Sigmoid colon (tissue), 7 donors: ENCODE measurements around the gene CITED2. TPM values are rescaled to one million over a fixed set of nuclear protein-coding genes. Genes with fewer than 3 reads are reported as not detected.
"Not testable (repeated sequence)": the region's sequence is repeated elsewhere in the genome, so short reads cannot be mapped to it uniquely, and the experiment has no call there.

Source experiments
- DNase-seq: peaks from one replicate; pipeline ENCODE4 v3.0.0-alpha.2; 2019
- H3K27ac ChIP-seq, 4 donors: fragments of 200-600 bp; sonication (generic); one replicate each; pipeline ENCODE4 v1.5.1; 2016 to 2019; ENCODE audit warnings: mild to moderate bottlenecking in 1 of 4
- H3K27me3 ChIP-seq, 3 donors: fragments of 200-600 bp; sonication (generic); one replicate each; pipeline ENCODE4 v1.5.1; 2019; ENCODE audit warnings: mild to moderate bottlenecking in 1 of 3
- H3K36me3 ChIP-seq, 4 donors: fragments of 200-600 bp; sonication (generic); one replicate each; pipeline ENCODE4 v1.5.1; 2016 to 2019
- H3K4me1 ChIP-seq, 4 donors: fragments of 200-600 bp; sonication (generic); one replicate each; pipeline ENCODE4 v1.5.1; 2017 to 2019
- H3K4me3 ChIP-seq, 4 donors: fragments of 200-600 bp; sonication (generic); one replicate each; pipeline ENCODE4 v1.5.1; 2017 to 2019; ENCODE audit warnings: mild to moderate bottlenecking in 2 of 4, moderate library complexity in 1 of 4
- H3K9me3 ChIP-seq, 4 donors: fragments of 200-600 bp in 3 of 4; sonication (generic) in 3 of 4; one replicate each; pipeline versions ENCODE4 v1.5.1 to v1.6.1; 2013 to 2019
- CTCF ChIP-seq, 4 experiments: fragments of 450-650 bp in 3 of 4; fragments of 200-600 bp in 1 of 4; IDR thresholded peaks; one replicate each; pipeline ENCODE4 v1.5.1; 2016 to 2019; ENCODE audit warnings: antibody characterized with exemption in 4 of 4, mild to moderate bottlenecking in 3 of 4, moderate library complexity in 2 of 4
- EP300 ChIP-seq, 4 donors: sonication (generic); formaldehyde crosslinking; IDR thresholded peaks; one replicate each; pipeline ENCODE4 v1.6.1; 2017; ENCODE audit warnings: antibody characterized with exemption in 4 of 4
- POLR2A ChIP-seq, 2 donors: fragments of 450-650 bp; IDR thresholded peaks; one replicate each; pipeline ENCODE4 v1.6.1; 2016; ENCODE audit warnings: antibody characterized with exemption in 2 of 2, mild to moderate bottlenecking in 2 of 2, moderate library complexity in 2 of 2
- POLR2AphosphoS5 ChIP-seq, 4 donors: sonication (generic); formaldehyde crosslinking; IDR thresholded peaks; one replicate each; pipeline ENCODE4 v1.6.1; 2017; ENCODE audit warnings: antibody characterized with exemption in 4 of 4
- WGBS, 2 donors: extraction: QIAGEN DNeasy Blood & Tissue Kit; methylation state at CpG; one replicate each; pipeline ENCODE4 v1.1.7; 2013; 5-methylcytosine and 5-hydroxymethylcytosine counted together
- intact Hi-C: fragments of 100-400 bp; cut with DNase I; formaldehyde crosslinking; loops from one replicate; pipeline ENCODE4 v1.15.1; 2023
- polyA plus RNA-seq, 3 donors: library from polyadenylated mRNA; stranded (reverse); fragments of 200-250 nt; gene quantifications; one replicate each; pipeline ENCODE4 v1.2.3, GENCODE V29; 2013
- total RNA-seq, 4 donors: library from RNA; depleted of rRNA; stranded (reverse); fragments of >200 nt; gene quantifications; one replicate each; pipeline ENCODE4 v1.1.0, GENCODE V29; 2016
- donor health status: healthy with polysubstance abuse.
- donor health status: Bipolar disorder and iron deficiency.
- donor health status: healthy.

CITED2 gene
- total and polyA plus RNA-seq, 7 donors, result 26.4 to 182 (median 71.7) TPM

- 79 to 88% methylated on average over 2 of the region's 2 CpGs for WGBS, 2 donors
- no peak overlapping the region for H3K4me3 ChIP-seq
- DNase-seq, result no peak
- H3K27me3 ChIP-seq, result no peaks in the 10 kb centered on the region
- no peaks in the 10 kb centered on the region for H3K36me3 ChIP-seq
- H3K27ac ChIP-seq, result no peak overlapping the region
- no peaks in the 10 kb centered on the region for H3K4me1 ChIP-seq
- intact Hi-C loops, result no loop called here
- no peaks in the 10 kb centered on the region for H3K9me3 ChIP-seq
- TF ChIP-seq EP300 (IDR thresholded peaks at IDR 0.05) (no peak), CTCF (IDR thresholded peaks at IDR 0.05) (no peak), POLR2AphosphoS5 (IDR thresholded peaks at IDR 0.05) (no peak)
Observed at GRCh38 chr6:139416146-139416545, 41.7 kb upstream of the CITED2 start.

GRCh38 chr6:139415365-139415764, 40.9 kb upstream of the CITED2 start:
- Histone ChIP-seq H3K9me3 (no peaks in the 10 kb centered on the region), H3K27me3 (no peaks in the 10 kb centered on the region), H3K27ac (no peak overlapping the region), H3K4me3 (no peak overlapping the region), H3K36me3 (no peaks in the 10 kb centered on the region), H3K4me1 (no peaks in the 10 kb centered on the region)
- WGBS, 2 donors, result 46 to 75% methylated on average over 3 of the region's 3 CpGs
- intact Hi-C loops, result no loop called here
- no peak for DNase-seq
- TF ChIP-seq CTCF (IDR thresholded peaks at IDR 0.05), result no peak
- TF ChIP-seq POLR2AphosphoS5 (IDR thresholded peaks at IDR 0.05), result no peak
- TF ChIP-seq POLR2A (IDR thresholded peaks at IDR 0.05), result no peak
- TF ChIP-seq EP300 (IDR thresholded peaks at IDR 0.05), result no peak

- intact Hi-C loops, H3K27me3 ChIP-seq: not testable (repeated sequence)
- 95 to 98% methylated on average over 1 of the region's 1 CpG for WGBS, 2 donors
Observed at GRCh38 chr6:139412103-139412502, 37.7 kb upstream of the CITED2 start.

GRCh38 chr6:139409026-139409425, 34.6 kb upstream of the CITED2 start:
- H3K4me3 ChIP-seq, result no peak overlapping the region
- 88 to 92% methylated on average over 4 of the region's 4 CpGs for WGBS, 2 donors

More at GRCh38 chr6:139412103-139412502, 37.7 kb upstream of the CITED2 start:
- H3K9me3 ChIP-seq, DNase-seq, H3K36me3 ChIP-seq, H3K4me3 ChIP-seq, H3K27ac ChIP-seq: not testable (repeated sequence)
- H3K4me1 ChIP-seq, result peaks cover 0 to 20% (median 13%) of the 10 kb centered on the region in 4 donors

GRCh38 chr6:139407718-139408222, 33.3 kb upstream of the CITED2 start:
- Histone ChIP-seq H3K9me3 (no peaks in the 10 kb centered on the region), H3K4me3 (no peak overlapping the region), H3K36me3 (no peaks in the 10 kb centered on the region), H3K27me3 (no peaks in the 10 kb centered on the region), H3K4me1 (peaks cover 0 to 20% (median 13%) of the 10 kb centered on the region in 4 donors), H3K27ac (peak overlapping the region in 3 of 4 donors; percentile 1 to 45 (median 26))
- TF ChIP-seq EP300 (IDR thresholded peaks at IDR 0.05), result no peak
- TF ChIP-seq POLR2A (IDR thresholded peaks at IDR 0.05), result no peak
- TF ChIP-seq CTCF (IDR thresholded peaks at IDR 0.05), result no peak
- no peak for TF ChIP-seq POLR2AphosphoS5 (IDR thresholded peaks at IDR 0.05)
- 78 to 83% methylated on average over 4 of the region's 4 CpGs for WGBS, 2 donors
- no peak for DNase-seq
- intact Hi-C loops, result no loop called here

More at GRCh38 chr6:139409026-139409425, 34.6 kb upstream of the CITED2 start:
- peak overlapping the region in 2 of 4 donors; percentile 10 to 43 for H3K27ac ChIP-seq
- no peaks in the 10 kb centered on the region for H3K36me3 ChIP-seq
- DNase-seq, result no peak
- no peaks in the 10 kb centered on the region for H3K9me3 ChIP-seq
- intact Hi-C loops, result no loop called here
- no peaks in the 10 kb centered on the region for H3K27me3 ChIP-seq
- TF ChIP-seq CTCF (IDR thresholded peaks at IDR 0.05) (no peak), POLR2AphosphoS5 (IDR thresholded peaks at IDR 0.05) (no peak), POLR2A (IDR thresholded peaks at IDR 0.05) (no peak), EP300 (IDR thresholded peaks at IDR 0.05) (no peak)
- peaks cover 0 to 20% (median 13%) of the 10 kb centered on the region in 4 donors for H3K4me1 ChIP-seq
